NCI-H524 (cell line): ENCODE measurements around the gene ME1.
"Not testable (repeated sequence)": the region's sequence is repeated elsewhere in the genome, so short reads cannot be mapped to it uniquely, and the experiment has no call there.

ENCODE experiments used
- DNase-seq, 2 experiments: peaks; one replicate each; lab custom pipeline; 2025; lab: John Stamatoyannopoulos, UW

The ME1 gene

GRCh38 chr6:83256719-83257118 lies 174.1 kb downstream of the ME1 start:
- not testable (repeated sequence) for DNase-seq

DNA sequence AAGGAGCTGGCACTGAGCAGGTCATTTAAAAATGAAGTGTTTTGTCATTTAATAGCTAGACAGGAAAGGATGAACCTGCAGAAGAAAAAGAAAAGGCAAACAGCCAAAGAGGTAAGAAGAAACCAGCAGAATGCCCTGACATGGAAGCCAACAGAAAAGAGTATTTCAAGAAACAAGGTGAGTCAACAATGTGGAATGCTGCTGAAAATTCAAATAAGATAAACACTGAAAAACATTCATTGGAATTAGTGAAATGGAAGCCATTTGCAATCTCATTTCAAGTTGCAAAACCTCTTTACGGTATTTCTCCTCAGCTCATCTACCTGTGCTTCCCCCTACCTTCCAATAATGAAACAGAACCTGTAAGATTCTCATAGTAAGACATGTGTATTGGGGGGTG lies 178.1 kb downstream of the ME1 start:
- no peak for DNase-seq

DNA sequence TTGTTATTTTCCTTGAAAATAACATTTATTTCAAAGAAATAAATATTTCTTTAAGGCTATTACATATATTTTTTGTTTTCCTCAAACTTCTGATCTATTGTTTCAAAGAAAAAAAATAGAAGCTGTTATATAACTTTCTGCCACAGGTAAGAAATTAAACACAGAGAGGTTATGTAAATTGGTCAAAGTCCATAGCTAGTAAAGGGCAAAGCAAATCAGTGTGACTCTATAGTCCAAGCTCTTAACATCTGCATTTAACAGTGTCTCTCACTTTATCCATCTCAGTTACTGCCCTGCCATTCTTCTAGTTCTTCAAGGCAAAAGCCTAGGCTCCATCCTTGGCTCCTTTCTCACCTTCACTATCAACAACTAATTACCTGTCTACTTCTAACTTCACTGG lies 180.6 kb downstream of the ME1 start:
- no peak for DNase-seq

- no peak for DNase-seq
These were observed 183.4 kb downstream of the ME1 start for GRCh38 chr6:83247471-83247870.

DNA sequence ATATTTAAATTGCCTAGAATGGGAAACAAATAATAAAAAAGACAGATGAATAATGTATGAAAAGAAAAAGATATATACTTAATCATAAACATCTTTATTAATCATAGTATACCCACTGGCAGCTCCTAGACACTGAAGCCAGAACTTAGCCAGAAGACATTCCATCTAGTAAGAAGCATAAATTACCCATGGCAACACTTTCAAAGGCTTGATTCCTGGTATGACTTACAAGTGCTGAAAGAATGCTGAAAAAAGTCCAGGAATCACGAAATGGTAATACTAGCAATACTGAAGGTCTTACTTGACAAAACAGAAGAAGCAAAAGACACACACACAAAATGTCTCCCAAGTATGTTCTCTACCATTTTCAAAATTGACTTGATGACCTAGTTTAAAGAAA lies 199.7 kb downstream of the ME1 start:
- no peak for DNase-seq

DNA sequence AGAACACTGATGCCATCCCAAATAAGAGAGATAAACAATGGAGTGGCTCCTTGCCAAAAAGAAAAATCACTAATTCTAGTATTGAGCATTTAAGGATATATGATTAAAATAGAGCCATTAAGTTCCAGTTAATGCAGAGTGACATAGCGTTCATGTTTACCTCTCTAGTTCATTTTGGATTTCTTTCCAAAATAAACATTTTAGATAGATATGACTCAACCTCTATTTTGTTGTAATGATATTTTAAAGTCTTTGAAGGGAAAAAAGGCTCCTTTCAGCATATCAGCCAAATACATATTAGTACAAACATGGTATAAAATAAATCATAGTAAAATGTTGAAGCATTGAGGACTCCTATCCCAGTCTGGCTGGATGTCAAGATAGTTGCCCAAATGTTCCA lies 204.3 kb downstream of the ME1 start:
- DNase-seq = no peak

DNA sequence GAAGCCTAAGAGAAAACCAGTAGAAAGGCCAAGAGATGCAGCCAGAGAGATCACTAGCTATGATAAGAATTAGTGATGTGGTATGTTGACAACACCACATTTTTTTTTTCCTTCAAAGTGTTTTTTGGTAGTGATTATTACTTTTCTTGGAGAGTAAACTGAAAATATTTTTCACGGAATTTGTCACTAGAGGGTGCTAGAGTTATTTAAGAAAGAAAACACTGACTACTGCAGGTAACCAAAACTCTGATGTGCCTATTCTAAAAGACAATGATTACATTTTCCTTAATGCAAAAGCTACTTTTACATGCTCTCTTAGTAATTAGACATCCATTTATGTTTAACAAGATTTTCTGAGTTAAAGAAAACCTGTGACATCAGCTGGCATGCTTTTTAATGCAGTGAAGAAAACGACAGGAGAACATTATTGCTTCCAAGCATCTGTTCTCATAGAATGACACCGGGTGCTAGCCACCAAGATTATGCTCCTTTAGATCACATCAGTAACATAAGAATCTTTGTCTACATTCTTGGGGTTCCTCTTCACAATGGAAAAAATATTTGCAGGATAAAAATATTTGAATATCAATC lies 208.9 kb downstream of the ME1 start:
- peak; percentile 48 to 79 for DNase-seq

DNA sequence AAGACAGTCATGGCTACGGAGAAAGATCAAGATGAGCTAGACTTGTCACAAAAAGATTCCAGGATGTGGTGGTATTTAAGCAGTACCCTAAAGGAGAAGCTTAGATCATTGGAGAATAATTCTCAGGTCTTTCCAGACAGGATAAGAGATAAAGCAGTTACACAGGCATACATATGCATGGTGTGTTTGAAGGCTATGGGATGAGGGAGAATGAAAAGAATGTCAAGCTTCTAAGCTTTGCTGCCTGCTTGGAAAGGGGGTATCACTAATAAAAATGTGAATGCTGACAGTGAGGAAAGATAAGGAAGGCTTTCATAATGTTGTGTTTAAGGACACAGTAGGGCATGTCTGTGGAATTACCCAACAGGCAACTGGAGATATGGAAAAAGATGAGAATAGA lies 209.6 kb downstream of the ME1 start:
- no peak for DNase-seq

- DNase-seq = peak; percentile 11 to 29
These were observed 210.7 kb downstream of the ME1 start for GRCh38 chr6:83220121-83220520.

GRCh38 chr6:83218646-83219045 lies 212.2 kb downstream of the ME1 start:
- DNase-seq = peak; percentile 42 to 86

DNA sequence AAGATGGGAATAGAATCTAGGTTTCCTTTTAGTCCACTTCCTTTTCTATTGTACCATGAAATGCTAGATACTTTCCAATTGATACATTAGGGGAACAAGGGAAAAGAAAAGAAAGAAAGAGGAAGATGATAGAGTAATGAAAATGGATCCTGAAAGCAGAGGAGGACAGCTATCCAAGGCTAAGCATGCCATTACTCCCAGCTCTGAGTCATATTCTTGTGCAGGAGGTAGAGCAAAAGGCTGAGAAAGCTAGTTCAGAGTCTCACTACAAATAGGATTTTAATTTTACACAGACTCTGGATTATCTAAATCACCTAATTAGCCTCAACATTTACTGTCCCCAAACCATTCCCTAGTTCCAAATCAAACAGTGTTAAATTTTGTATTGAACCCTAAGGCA lies 214.0 kb downstream of the ME1 start:
- DNase-seq = no peak

DNA sequence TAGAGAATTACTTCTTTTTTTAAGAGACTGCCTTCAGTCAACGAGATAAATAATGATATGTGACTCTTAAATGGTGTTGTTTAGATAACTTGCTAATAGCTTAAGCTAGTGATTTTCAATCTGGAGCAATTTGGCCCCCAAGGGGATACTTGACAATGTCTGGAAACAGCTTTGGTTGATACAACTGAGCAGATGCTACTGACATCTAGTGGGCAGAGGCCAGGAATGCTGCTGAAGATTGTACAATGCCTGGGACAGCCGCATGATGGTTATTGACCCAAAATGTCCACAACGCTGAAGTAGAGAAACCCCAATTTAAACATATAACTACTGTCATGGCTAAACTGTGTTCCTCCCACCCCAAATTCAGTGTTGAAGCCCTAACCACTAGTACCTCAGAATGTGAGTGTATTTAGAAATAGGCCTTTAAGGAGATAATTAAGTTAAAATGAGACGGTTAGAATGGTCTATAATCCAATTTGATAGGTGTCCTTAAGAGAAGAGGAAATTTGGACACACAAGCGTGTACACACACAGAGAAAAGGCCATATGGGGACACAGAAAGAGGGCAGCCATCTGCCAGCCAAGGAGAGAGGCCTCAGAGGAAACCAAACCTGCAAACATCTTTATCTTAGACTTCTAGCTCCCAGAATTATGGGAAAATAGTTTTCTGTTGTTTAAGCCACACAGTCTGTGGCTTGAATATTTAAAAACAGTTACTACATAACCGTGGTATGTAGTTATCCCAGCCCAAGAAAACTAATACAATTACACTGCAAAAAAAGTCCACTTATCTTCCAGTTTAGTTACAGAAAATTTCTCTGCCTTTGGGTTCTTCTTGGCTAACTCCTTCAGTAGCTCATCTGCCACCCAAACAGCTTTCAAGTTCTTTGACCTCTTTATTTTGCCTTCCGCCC lies 215.5 kb downstream of the ME1 start:
- DNase-seq = peak; percentile 91 to 96

DNA sequence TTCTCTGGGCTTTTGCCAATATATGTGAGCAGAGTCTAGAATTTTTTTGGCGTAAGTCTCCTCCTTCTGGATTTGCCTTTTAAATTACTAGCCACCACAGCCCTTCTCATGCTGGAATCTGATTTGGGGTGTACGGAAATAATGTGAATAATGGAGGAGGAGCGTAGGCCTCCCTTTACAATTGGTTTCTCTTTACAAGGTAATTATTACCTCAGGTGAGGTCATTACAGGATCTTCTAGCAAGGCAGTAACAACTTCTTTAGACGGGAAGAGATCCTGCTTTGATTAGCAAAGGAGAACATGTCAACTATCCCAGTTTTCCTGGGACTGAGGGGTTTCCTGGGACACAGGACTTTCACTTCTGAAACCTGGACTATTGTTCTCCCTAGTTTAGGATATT lies 228.8 kb downstream of the ME1 start:
- no peak for DNase-seq

GRCh38 chr6:83199863-83200225 lies 231.0 kb downstream of the ME1 start:
- DNase-seq = no peak

GRCh38 chr6:83199173-83199862 lies 231.5 kb downstream of the ME1 start:
- DNase-seq = no peak

GRCh38 chr6:83198486-83199172 lies 232.2 kb downstream of the ME1 start:
- no peak for DNase-seq

GRCh38 chr6:83193747-83194566 lies 236.9 kb downstream of the ME1 start:
- peak in 1 of 2 experiments; percentile 45 for DNase-seq

DNA sequence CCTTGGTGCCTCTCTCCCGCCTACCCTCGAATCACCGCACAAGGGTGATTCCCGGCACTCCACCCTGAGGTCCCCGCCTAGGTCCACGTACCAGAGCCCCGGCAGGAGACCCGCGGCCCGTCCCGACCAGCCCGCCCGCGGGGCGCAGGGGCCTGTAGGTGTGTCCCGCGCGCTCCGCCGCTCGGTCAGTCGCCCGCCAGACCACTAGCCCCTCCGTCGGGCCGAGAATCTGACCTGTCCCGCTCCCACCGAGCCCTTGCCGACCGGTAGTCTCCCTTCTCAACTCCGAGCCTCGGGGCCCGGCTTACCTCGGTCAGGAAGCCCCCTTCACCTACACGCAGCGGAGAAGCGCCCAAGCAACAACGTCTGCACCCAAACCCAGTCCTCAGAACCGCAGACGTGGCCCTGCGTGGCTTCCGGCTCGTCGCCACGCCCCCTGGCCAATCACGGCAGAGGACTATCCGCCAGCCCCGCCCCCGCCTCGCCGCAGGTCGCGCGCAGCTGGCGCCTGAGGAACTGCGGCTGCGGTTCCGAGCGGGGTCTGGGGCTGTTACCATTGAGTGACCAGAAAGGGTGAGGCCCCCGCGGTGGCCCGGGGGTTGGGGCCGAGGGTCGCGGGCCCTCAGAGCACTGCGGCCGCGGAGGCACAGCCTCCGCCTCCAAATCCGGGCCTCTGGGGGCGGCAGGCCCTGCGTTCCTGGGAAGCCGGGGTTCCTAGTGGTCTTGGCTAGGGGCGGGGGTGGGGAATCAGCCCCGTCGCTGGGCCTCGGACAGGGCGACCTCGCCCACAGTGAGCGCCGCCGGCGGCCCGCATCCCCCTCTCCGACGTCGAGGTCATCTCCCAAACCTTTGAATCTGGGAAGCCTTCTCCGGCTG lies 237.7 kb downstream of the ME1 start, which contains the start of the genes PGM3 and RWDD2A:
TSS of gene PGM3 (minus strand) at position 395 of the 876 bp plus-strand sequence. CDS start 2,253 bp downstream, outside the sequence.
TSS of gene RWDD2A (plus strand) at position 487 of the 876 bp plus-strand sequence. CDS start 1,095 bp downstream, outside the sequence.
- DNase-seq = peak; percentile 77 to 80

- no peak for DNase-seq
These were observed 238.4 kb downstream of the ME1 start for GRCh38 chr6:83192456-83192855.

- not testable (repeated sequence) for DNase-seq
These were observed 238.9 kb downstream of the ME1 start for GRCh38 chr6:83191974-83192373.
